ENCODE results near the gene NKD1. TPM values are rescaled to one million over a fixed set of nuclear protein-coding genes. Genes with fewer than 3 reads are reported as not detected.

Gene NKD1
- polyA plus RNA-seq, 3 donors, result 0.01 TPM; not detected in 2

DNA sequence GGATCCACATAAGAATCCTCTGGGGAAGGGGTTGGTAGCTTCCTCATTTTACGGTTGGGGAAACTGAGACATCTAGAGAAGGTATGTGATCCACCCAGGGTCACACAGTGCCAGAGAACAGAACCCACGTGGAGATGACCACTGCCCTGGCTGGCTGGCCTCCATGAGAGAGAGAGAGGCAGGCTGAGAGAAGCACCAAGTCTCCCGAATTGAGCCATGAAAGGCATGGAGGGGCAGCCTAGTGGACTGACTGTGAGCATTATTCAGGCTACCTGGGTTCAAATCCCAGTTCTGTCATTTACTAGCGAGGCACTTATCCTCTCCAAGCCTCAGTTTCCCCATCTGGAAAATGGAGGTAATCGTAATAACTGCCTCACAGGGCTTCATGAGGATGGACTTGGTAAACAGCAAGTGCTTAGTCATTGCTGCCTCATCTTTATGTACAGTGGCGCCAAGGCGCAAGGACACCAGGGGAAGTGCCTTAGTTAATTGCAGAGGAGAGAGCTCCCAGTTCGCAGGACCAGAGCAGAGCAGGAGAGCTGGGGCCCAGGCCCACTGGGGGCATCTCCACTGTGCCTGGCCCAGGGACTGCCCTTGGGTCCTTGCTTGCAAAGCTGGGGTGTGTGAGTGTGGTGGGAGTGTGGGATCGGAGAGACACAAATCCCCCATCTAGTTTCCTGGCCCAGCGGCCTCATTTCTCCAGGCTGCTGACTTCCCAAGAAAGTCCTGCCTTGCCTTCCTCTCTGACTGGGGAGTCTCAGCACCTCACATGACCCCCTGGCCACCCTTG lies 71.7 kb downstream of the NKD1 start:
- no peak overlapping the region for H3K4me3 Mint-ChIP-seq

More for the DNA sequence above, 71.7 kb downstream of the NKD1 start:
- no peak overlapping the region for H3K27ac ChIP-seq (ENCODE audit: low read depth in 1 of 2, low read length in 2 of 2)
- no peak for TF ChIP-seq CTCF (IDR thresholded peaks at IDR 0.05)
- no peak overlapping the region for H3K9ac ChIP-seq (ENCODE audit: insufficient read depth, low read length, poor library complexity, severe bottlenecking)
- Mint-ChIP-seq H3K4me1 (peaks cover 10% of the 10 kb centered on the region), H3K27ac (peak overlapping the region in 1 of 7 donors; percentile 31), H3K9me3 (peaks cover 0 to 3% (median 0%) of the 10 kb centered on the region in 7 donors), H3K36me3 (no peaks in the 10 kb centered on the region), H3K27me3 (ENCODE audit: low read depth in 3 of 3) (peaks cover 0 to 2% (median 2%) of the 10 kb centered on the region in 3 donors)
- H4K20me1 ChIP-seq (ENCODE audit: insufficient read depth, low read length), result no peaks in the 10 kb centered on the region
- no peak for DNase-seq
- H3K4me2 ChIP-seq (replicated peaks; ENCODE audit: extremely low read depth, low read length, poor library complexity, severe bottlenecking), result no peak overlapping the region
- WGBS (ENCODE audit: insufficient coverage), result 95% methylated on average over 8 of the region's 10 CpGs
- H3K79me2 ChIP-seq (ENCODE audit: insufficient read depth, low read length), result no peaks in the 10 kb centered on the region
- H3K27me3 ChIP-seq (ENCODE audit: control insufficient read depth in 2 of 2, insufficient read depth in 2 of 2, low read length in 2 of 2), result no peaks in the 10 kb centered on the region
- H3K4me3 ChIP-seq (replicated peaks in 1 of 3; ENCODE audit: low read depth in 2 of 3, low read length in 3 of 3), result no peak overlapping the region
- no peaks in the 10 kb centered on the region for H3K9me3 ChIP-seq (replicated peaks in 1 of 2; ENCODE audit: control insufficient read depth in 1 of 2, insufficient read depth in 1 of 2, low read length in 2 of 2)
- H3K4me1 ChIP-seq (ENCODE audit: control insufficient read depth in 1 of 2, insufficient read depth in 2 of 2, low read length in 2 of 2), result peaks cover 0 to 5% of the 10 kb centered on the region in 2 donors
- intact Hi-C loops (cut with micrococcal nuclease), result no loop called here
- H3K36me3 ChIP-seq (replicated peaks in 1 of 2; ENCODE audit: control insufficient read depth in 1 of 2, insufficient read depth in 2 of 2, low read length in 2 of 2), result no peaks in the 10 kb centered on the region
- no peak overlapping the region for H2AFZ ChIP-seq (ENCODE audit: insufficient read depth, low read depth, low read length, poor library complexity, severe bottlenecking)
